Heart left ventricle (tissue), 16 donors: ENCODE measurements around the gene CRTC2. TPM values are rescaled to one million over a fixed set of nuclear protein-coding genes. Genes with fewer than 3 reads are reported as not detected.

ENCODE experiments used
- ATAC-seq, 4 donors: fragments of 200-7000 bp; cut with Tn5 transposase; one replicate each; pipeline ENCODE4 v1.9.1; 2020 to 2022; ENCODE audit warnings: moderate library complexity in 4 of 4, mild to moderate bottlenecking in 3 of 4, moderate number of reproducible peaks in 1 of 4
- DNase-seq, 5 donors: peaks; one replicate each; pipeline ENCODE4 v3.0.0-alpha.2; 2020
- H3K27ac ChIP-seq, 12 donors: fragments of 200-600 bp; sonication (generic) in 4 of 12; one replicate each; pipeline versions ENCODE4 v1.5.0 to v1.8.0; 2016 to 2022; ENCODE audit warnings: mild to moderate bottlenecking in 2 of 12
- H3K27me3 ChIP-seq, 9 donors: fragments of 200-600 bp; sonication (generic) in 2 of 9; one replicate each; pipeline versions ENCODE4 v1.5.1 to v1.8.0; 2016 to 2022; ENCODE audit warnings: mild to moderate bottlenecking in 3 of 9
- H3K36me3 ChIP-seq, 9 donors: fragments of 200-600 bp; sonication (generic) in 2 of 9; one replicate each; pipeline versions ENCODE4 v1.5.0 to v1.8.0; 2018 to 2022; ENCODE audit warnings: mild to moderate bottlenecking in 2 of 9
- H3K4me1 ChIP-seq, 12 donors: fragments of 200-600 bp; sonication (generic) in 4 of 12; one replicate each; pipeline versions ENCODE4 v1.5.0 to v1.8.0; 2016 to 2022; ENCODE audit warnings: mild to moderate bottlenecking in 3 of 12
- H3K4me3 ChIP-seq, 12 donors: fragments of 200-600 bp; sonication (generic) in 4 of 12; one replicate each; pipeline versions ENCODE4 v1.5.0 to v1.8.0; 2017 to 2022; ENCODE audit warnings: mild to moderate bottlenecking in 9 of 12, moderate library complexity in 4 of 12
- H3K9me3 ChIP-seq, 12 donors: fragments of 200-600 bp; sonication (generic) in 4 of 12; one replicate each; pipeline versions ENCODE4 v1.5.0 to v1.8.0; 2016 to 2022; ENCODE audit warnings: mild to moderate bottlenecking in 1 of 12
- CTCF ChIP-seq, 12 donors: fragments of 200-600 bp; sonication (generic) in 4 of 12; IDR thresholded peaks; one replicate each; pipeline versions ENCODE4 v1.5.0 to v1.8.0; 2018 to 2022; ENCODE audit warnings: antibody characterized with exemption in 12 of 12, mild to moderate bottlenecking in 5 of 12
- POLR2A ChIP-seq, 2 donors: fragments of 450-650 bp; IDR thresholded peaks; one replicate each; pipeline ENCODE4 v1.6.1; 2017; ENCODE audit warnings: antibody characterized with exemption in 2 of 2, mild to moderate bottlenecking in 2 of 2, moderate library complexity in 2 of 2
- WGBS, 4 donors: extraction: QIAGEN DNeasy Blood & Tissue Kit in 2 of 4; methylation state at CpG; one replicate each; pipeline versions ENCODE4 v1.1.5 to v1.1.7; 2013 to 2018; 5-methylcytosine and 5-hydroxymethylcytosine counted together
- intact Hi-C, 10 donors: fragments of 100-400 bp; cut with DNase I; formaldehyde crosslinking; loops; one replicate each; pipeline versions ENCODE4 v1.11.1 to v1.14.2; 2022
- polyA plus RNA-seq, 2 donors: library from polyadenylated mRNA; stranded (reverse); fragments of 200-250 nt; gene quantifications; one replicate each; pipeline ENCODE4 v1.2.3, GENCODE V29; 2013
- total RNA-seq, 9 donors: library from RNA; depleted of rRNA in 2 of 9; stranded (reverse); fragments of >200 nt in 2 of 9; fragmentation: NEBNext Ultra II Directional in 3 of 9; extraction: Animal tissue kit (Norgen Biotek cat#: 25700) in 3 of 9; gene quantifications; one replicate each; pipeline versions ENCODE4 v1.1.0 to v1.2.4, GENCODE V29; 2016 to 2023
- donor health status: ischemic (EF 13 %, LVEDD 7.1; RV severe dilation, severe dysfunction).
- donor health status: healthy with polysubstance abuse.
- donor health status: DM: no; HTN: yes; CAD: no.
- donor health status: DM: no; HTN: no; CAD: no.
- donor health status: ischemic (EF 25% LVEDD 6.9; RV normal size, moderate dysfunction).
- donor health status: ischemic (EF 25% LVEDD 5.7; RV mildly dilated, moderate dysfunction).
- donor health status: healthy.
- donor health status: DM: yes; HTN: yes; CAD: no.
- donor health status: ischemic (EF 35%, LVEDD 5.7; RV mildly dilated, moderate dysfunction).
- donor health status: nonischemic (EF 11% LVEDD 7.7; RV severe dilation, severe dysfunction).
- donor health status: DM: yes; HTN: yes; CAD: no.
- donor health status: PGD.
- donor health status: ischemic (EF 29% LVEDD 5.4; RV normal size, mild dysfunction).
- donor health status: nonischemic (EF 23%, LVEDD 6.1; RV moderate dilation, normal function).

CRTC2 gene
- total and polyA plus RNA-seq, 11 donors, result 11.0 to 27.8 (median 21.2) TPM

GRCh38 chr1:153922972-153923925 is 35.2 kb downstream of the CRTC2 start, which contains the start of gene GATAD2B:
TSS of gene GATAD2B (minus strand) at chr1:153922972. CDS start at chr1:153828347, 94,625 bp downstream.
- peak in 1 of 2 donors; percentile 43 for TF ChIP-seq POLR2A (IDR thresholded peaks at IDR 0.05)
- TF ChIP-seq CTCF (IDR thresholded peaks at IDR 0.05), result no peak
- peak; percentile 98 for ATAC-seq
- H3K27ac ChIP-seq, result peak within 1 kb of the TSS; percentile 76 to 97 (median 90)
- no peaks in the 10 kb centered on the region for H3K27me3 ChIP-seq
- peaks cover 0 to 6% (median 0%) of the 10 kb centered on the region in 9 donors for H3K36me3 ChIP-seq
- peak; percentile 100 for DNase-seq
- 0 to 1% (median 0%) methylated on average over 44 to 53 of the region's 53 CpGs for WGBS, 4 donors
- no peaks in the 10 kb centered on the region for H3K9me3 ChIP-seq
- peaks cover 2 to 45% (median 36%) of the 10 kb centered on the region in 12 donors for H3K4me1 ChIP-seq
- peak within 1 kb of the TSS; percentile 53 to 89 (median 78) for H3K4me3 ChIP-seq
- intact Hi-C loops, result loop anchor here in 8 of 10 donors (1.0 to 10.0 kb wide), 11 partner anchors 22 to 248 kb away; partner anchors contain the start of genes DENND4B (in 2 of the 8), CRTC2 (in 1 of the 8), ILF2 (in 1 of the 8) and JTB (in 1 of the 8)

- H3K4me3 ChIP-seq, result peak overlapping the region; percentile 53 to 89 (median 78)
- H3K9me3 ChIP-seq, result no peaks in the 10 kb centered on the region
- peak overlapping the region; percentile 76 to 97 (median 90) for H3K27ac ChIP-seq
- no peaks in the 10 kb centered on the region for H3K27me3 ChIP-seq
- intact Hi-C loops, result loop anchor here in 8 of 10 donors (1.0 to 10.0 kb wide), 9 partner anchors 22 to 248 kb away; partner anchors contain the start of genes DENND4B (in 2 of the 8), CRTC2 (in 1 of the 8), ILF2 (in 1 of the 8) and JTB (in 1 of the 8)
- DNase-seq (peak in 3 of 5 donors; percentile 53 to 68 (median 65)), ATAC-seq (peak in 2 of 4 donors; percentile 35 to 46)
- 0 to 1% (median 1%) methylated on average over 53 to 82 of the region's 86 CpGs for WGBS, 4 donors
- H3K36me3 ChIP-seq, result peaks cover 0 to 15% (median 3%) of the 10 kb centered on the region in 9 donors
- H3K4me1 ChIP-seq, result peaks cover 2 to 52% (median 36%) of the 10 kb centered on the region in 12 donors
- TF ChIP-seq POLR2A (IDR thresholded peaks at IDR 0.05), result no peak
- TF ChIP-seq CTCF (IDR thresholded peaks at IDR 0.05), result peak in 2 of 12 donors; percentile 24 to 30
Measured at GRCh38 chr1:153922076-153922971, 36.1 kb downstream of the CRTC2 start.

- WGBS, 4 donors, result 3 to 5% (median 4%) methylated on average over 10 of the region's 10 CpGs
- ATAC-seq (no peak), DNase-seq (no peak)
- H3K9me3 ChIP-seq, result no peaks in the 10 kb centered on the region
- H3K27ac ChIP-seq, result peak overlapping the region in 11 of 12 donors; percentile 86 to 97 (median 91)
- peak overlapping the region; percentile 53 to 89 (median 78) for H3K4me3 ChIP-seq
- intact Hi-C loops, result loop anchor here in 8 of 10 donors (1.0 to 10.0 kb wide), 9 partner anchors 23 to 247 kb away; partner anchors contain the start of genes DENND4B (in 2 of the 8), CRTC2 (in 1 of the 8), ILF2 (in 1 of the 8) and JTB (in 1 of the 8)
- peaks cover 0 to 17% (median 3%) of the 10 kb centered on the region in 9 donors for H3K36me3 ChIP-seq
- no peaks in the 10 kb centered on the region for H3K27me3 ChIP-seq
- TF ChIP-seq CTCF (IDR thresholded peaks at IDR 0.05), result no peak
- TF ChIP-seq POLR2A (IDR thresholded peaks at IDR 0.05), result no peak
- peaks cover 2 to 52% (median 36%) of the 10 kb centered on the region in 12 donors for H3K4me1 ChIP-seq
Measured at GRCh38 chr1:153921803-153922075, 36.7 kb downstream of the CRTC2 start.
